PC-9 (cell line): Measurements from ENCODE around the gene KDM4C. TPM values are rescaled to one million over a fixed set of nuclear protein-coding genes. Genes with fewer than 3 reads are reported as not detected.

Experiments
- BruUV-seq: library from RNA; stranded (reverse); fragments of 400-500 nt; replicated peaks from 2 replicates; lab custom pipeline; 2021; lab: Mats Ljungman, UMichigan
- CTCF ChIA-PET: fragments of 300-600 bp; sonication (Branson Sonifier 250); formaldehyde crosslinking; loops from one replicate; lab custom pipeline; 2022; ENCODE audit warnings: antibody characterized with exemption; lab: Charles Lee
- POLR2A ChIA-PET: fragments of 300-600 bp; sonication (Branson Sonifier 250); formaldehyde crosslinking; loops from one replicate; lab custom pipeline; 2022; ENCODE audit warnings: antibody characterized with exemption; ENCODE audit not compliant: unreplicated experiment; lab: Charles Lee
- DNase-seq, 2 experiments: peaks; one replicate each; pipeline versions ENCODE4 v3.0.0 to v3.0.0-alpha.2; 2015 to 2022; ENCODE audit warnings: mixed read lengths in 1 of 2
- H2AFZ ChIP-seq: fragments of 200-600 bp; sonication (generic); 2 replicates; pipeline ENCODE4 v1.8.1; 2017; ENCODE audit warnings: antibody characterized with exemption
- H3F3A ChIP-seq: fragments of 200-600 bp; sonication (generic); 2 replicates; pipeline ENCODE4 v1.8.1; 2017; ENCODE audit warnings: antibody characterized with exemption, mild to moderate bottlenecking, low read depth; ENCODE audit not compliant: insufficient read depth
- H3K27ac ChIP-seq: fragments of 200-600 bp; sonication (generic); 2 replicates; pipeline ENCODE4 v1.6.1; 2016; ENCODE audit warnings: mixed run types
- H3K27me3 ChIP-seq: fragments of 200-600 bp; sonication (generic); 2 replicates; pipeline ENCODE4 v1.6.1; 2016; ENCODE audit warnings: low read depth, mixed run types; ENCODE audit not compliant: insufficient read depth
- H3K36me3 ChIP-seq: fragments of 200-600 bp; sonication (generic); 2 replicates; pipeline ENCODE4 v1.6.1; 2016; ENCODE audit warnings: low read depth, mixed run types
- H3K4me1 ChIP-seq: fragments of 200-600 bp; sonication (generic); replicated peaks from 2 replicates; pipeline ENCODE4 v1.6.1; 2016; ENCODE audit warnings: mixed run types; ENCODE audit not compliant: insufficient read depth
- H3K4me2 ChIP-seq: fragments of 200-600 bp; sonication (generic); 2 replicates; pipeline ENCODE4 v1.6.1; 2017; ENCODE audit warnings: mixed run types
- H3K4me3 ChIP-seq: fragments of 200-600 bp; sonication (generic); 2 replicates; pipeline ENCODE4 v1.6.1; 2016; ENCODE audit warnings: mixed run types
- H3K79me2 ChIP-seq: fragments of 200-600 bp; sonication (generic); 2 replicates; pipeline ENCODE4 v1.6.1; 2017; ENCODE audit warnings: low read depth, mixed run types
- H3K9me2 ChIP-seq: fragments of 200-600 bp; sonication (generic); 2 replicates; pipeline ENCODE4 v1.8.1; 2017; ENCODE audit warnings: mild to moderate bottlenecking; ENCODE audit not compliant: insufficient read depth
- H3K9me3 ChIP-seq: fragments of 200-600 bp; sonication (generic); 2 replicates; pipeline ENCODE4 v1.8.1; 2016; ENCODE audit warnings: low read depth; ENCODE audit not compliant: insufficient read depth
- H4K20me1 ChIP-seq: fragments of 200-600 bp; sonication (generic); 2 replicates; pipeline ENCODE4 v1.8.1; 2017; ENCODE audit not compliant: insufficient read depth
- EZH2 ChIP-seq: fragments of 200-600 bp; sonication (generic); IDR thresholded peaks from 2 replicates; pipeline ENCODE4 v1.8.0; 2017; ENCODE audit warnings: antibody characterized with exemption, low read depth
- intact Hi-C: fragments of 100-400 bp; cut with micrococcal nuclease; formaldehyde crosslinking; loops from one replicate; pipeline ENCODE4 v1.10.0; 2022; ENCODE audit not compliant: unreplicated experiment
- total RNA-seq: library from RNA; stranded (reverse); gene quantifications from 2 replicates; pipeline ENCODE4 v1.2.3, GENCODE V29; 2021
- TF ChIP-seq, protein P1 (sequence below): fragments of 200-600 bp; sonication (generic); conservative IDR thresholded peaks from 2 replicates; pipeline ENCODE4 v1.6.1; 2017; ENCODE audit warnings: mixed run types, antibody characterized with exemption, mild to moderate bottlenecking, moderate library complexity

The KDM4C gene
- total RNA-seq, 1 experiment from 2014 or later: 12.9 TPM

- Histone ChIP-seq H3K36me3 (no peaks in the 10 kb centered on the region), H3K9me2 (no peaks in the 10 kb centered on the region), H3K79me2 (no peaks in the 10 kb centered on the region), H2AFZ (no peak overlapping the region), H4K20me1 (no peaks in the 10 kb centered on the region), H3K27ac (no peak overlapping the region; the same call in 1 of the 2 replicates), H3K4me3 (no peak overlapping the region), H3K4me2 (peak overlapping the region; percentile 40; the same call in 1 of the 2 replicates), H3K4me1 (no peaks in the 10 kb centered on the region), H3K27me3 (no peaks in the 10 kb centered on the region), H3K9me3 (no peaks in the 10 kb centered on the region), H3F3A (no peaks in the 10 kb centered on the region)
- peak; percentile 4 to 49 for DNase-seq
- TF ChIP-seq, protein P1, sequence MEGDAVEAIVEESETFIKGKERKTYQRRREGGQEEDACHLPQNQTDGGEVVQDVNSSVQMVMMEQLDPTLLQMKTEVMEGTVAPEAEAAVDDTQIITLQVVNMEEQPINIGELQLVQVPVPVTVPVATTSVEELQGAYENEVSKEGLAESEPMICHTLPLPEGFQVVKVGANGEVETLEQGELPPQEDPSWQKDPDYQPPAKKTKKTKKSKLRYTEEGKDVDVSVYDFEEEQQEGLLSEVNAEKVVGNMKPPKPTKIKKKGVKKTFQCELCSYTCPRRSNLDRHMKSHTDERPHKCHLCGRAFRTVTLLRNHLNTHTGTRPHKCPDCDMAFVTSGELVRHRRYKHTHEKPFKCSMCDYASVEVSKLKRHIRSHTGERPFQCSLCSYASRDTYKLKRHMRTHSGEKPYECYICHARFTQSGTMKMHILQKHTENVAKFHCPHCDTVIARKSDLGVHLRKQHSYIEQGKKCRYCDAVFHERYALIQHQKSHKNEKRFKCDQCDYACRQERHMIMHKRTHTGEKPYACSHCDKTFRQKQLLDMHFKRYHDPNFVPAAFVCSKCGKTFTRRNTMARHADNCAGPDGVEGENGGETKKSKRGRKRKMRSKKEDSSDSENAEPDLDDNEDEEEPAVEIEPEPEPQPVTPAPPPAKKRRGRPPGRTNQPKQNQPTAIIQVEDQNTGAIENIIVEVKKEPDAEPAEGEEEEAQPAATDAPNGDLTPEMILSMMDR: no peak
- no peak for TF ChIP-seq EZH2
- no TSS peak for BruUV-seq
- intact Hi-C loops: no loop called here
- POLR2A ChIA-PET: interaction anchor here (0.6 kb wide), 1 partner anchor 256 kb away, joined by 4 read pairs; no protein-coding TSS in a partner anchor
- CTCF ChIA-PET: no interaction called here
These were observed 458.4 kb downstream of the KDM4C start for GRCh38 chr9:7216004-7216841.

- Histone ChIP-seq H3K4me3 (no peak overlapping the region), H3K27ac (no peak overlapping the region), H3K79me2 (no peaks in the 10 kb centered on the region), H3K27me3 (no peaks in the 10 kb centered on the region; the same call in 1 of the 2 replicates), H3K4me1 (no peaks in the 10 kb centered on the region), H3K4me2 (no peak overlapping the region), H3F3A (no peaks in the 10 kb centered on the region), H3K9me3 (no peaks in the 10 kb centered on the region), H3K36me3 (no peaks in the 10 kb centered on the region), H4K20me1 (no peaks in the 10 kb centered on the region), H3K9me2 (no peaks in the 10 kb centered on the region), H2AFZ (no peak overlapping the region)
- TF ChIP-seq, protein P1: no peak
- no peak for TF ChIP-seq EZH2
- intact Hi-C loops: no loop called here
- BruUV-seq: no TSS peak
- CTCF ChIA-PET: no interaction called here
- POLR2A ChIA-PET: no interaction called here
- DNase-seq: no peak
These were observed 466.2 kb downstream of the KDM4C start for GRCh38 chr9:7223981-7224380.

Other genes starting within 250 kb of the KDM4C start
- gene GLDC, start 112.2 kb upstream of the KDM4C start, total RNA-seq: 0.53 and 1.5 TPM in 2 replicates